ENCODE measurements around the gene CSHL1. TPM values are rescaled to one million over a fixed set of nuclear protein-coding genes. Genes with fewer than 3 reads are reported as not detected.
"Not testable (repeated sequence)": the region's sequence is repeated elsewhere in the genome, so short reads cannot be mapped to it uniquely, and the experiment has no call there.

The CSHL1 gene
- total and polyA plus RNA-seq, 3 experiments from 2014 or later = not detected

GRCh38 chr17:63903787-63904201 is 7.3 kb downstream of the CSHL1 start:
- H3K9me3 ChIP-seq (ENCODE audit: low read length); H3K27me3 ChIP-seq (ENCODE audit: insufficient read depth, low read length, poor library complexity, severe bottlenecking); H3K4me1 ChIP-seq (ENCODE audit: insufficient read depth, low read length); POLR2A ChIA-PET; H3K27me3 Mint-ChIP-seq; H3K4me1 Mint-ChIP-seq; H3K9me3 Mint-ChIP-seq; H3K36me3 ChIP-seq (ENCODE audit: insufficient read depth, low read length); H3K4me3 Mint-ChIP-seq; H3K4me3 ChIP-seq (ENCODE audit: low read length); H3K36me3 Mint-ChIP-seq; H3K27ac Mint-ChIP-seq; H3K27ac ChIP-seq (ENCODE audit: low read depth, low read length): not testable (repeated sequence)
- DNase-seq = peak in 2 of 5 donors; percentile 20 to 31
- CTCF ChIA-PET = interaction anchor here (0.8 to 3.5 kb wide), 9 partner anchors 12 to 242 kb away, joined by 3 to 14 read pairs (median 6); partner anchors contain the start of gene GH1

- not testable (repeated sequence) for H3K27me3 ChIP-seq (ENCODE audit: insufficient read depth, low read length, poor library complexity, severe bottlenecking); H3K9me3 Mint-ChIP-seq; H3K4me3 ChIP-seq (ENCODE audit: low read length); DNase-seq; H3K36me3 ChIP-seq (ENCODE audit: insufficient read depth, low read length); H3K4me1 ChIP-seq (ENCODE audit: insufficient read depth, low read length); H3K27ac ChIP-seq (ENCODE audit: low read depth, low read length); H3K4me1 Mint-ChIP-seq; H3K36me3 Mint-ChIP-seq; H3K27ac Mint-ChIP-seq; H3K4me3 Mint-ChIP-seq; H3K9me3 ChIP-seq (ENCODE audit: low read length); H3K27me3 Mint-ChIP-seq
- ChIA-PET CTCF (interaction anchor here (0.8 to 3.5 kb wide), 7 partner anchors 9 to 231 kb away, joined by 3 to 14 read pairs (median 4); partner anchors contain the start of genes CSHL1 and GH1), POLR2A (interaction anchor here (0.8 kb wide), 1 partner anchor 89 kb away, joined by 5 read pairs; no protein-coding TSS in a partner anchor)
Observed at GRCh38 chr17:63901971-63902370, 9.1 kb downstream of the CSHL1 start.

GRCh38 chr17:63898899-63899798 is 11.9 kb downstream of the CSHL1 start:
- H3K9me3 Mint-ChIP-seq; H3K4me3 Mint-ChIP-seq; H3K36me3 ChIP-seq (ENCODE audit: insufficient read depth, low read length); H3K4me1 Mint-ChIP-seq; H3K27ac ChIP-seq (ENCODE audit: low read depth, low read length); H3K27me3 Mint-ChIP-seq; H3K27me3 ChIP-seq (ENCODE audit: insufficient read depth, low read length, poor library complexity, severe bottlenecking); H3K4me1 ChIP-seq (ENCODE audit: insufficient read depth, low read length); H3K4me3 ChIP-seq (ENCODE audit: low read length); H3K36me3 Mint-ChIP-seq; POLR2A ChIA-PET; H3K9me3 ChIP-seq (ENCODE audit: low read length): not testable (repeated sequence)
- CTCF ChIA-PET = interaction anchor here (1.5 to 1.6 kb wide), 2 partner anchors 130 to 235 kb away, joined by 3 read pairs; no protein-coding TSS in a partner anchor
- peak overlapping the region in 1 of 8 donors; percentile 4 for H3K27ac Mint-ChIP-seq
- DNase-seq = peak in 1 of 5 donors; percentile 19

GRCh38 chr17:63896524-63897354 is 14.3 kb downstream of the CSHL1 start, which contains the start of gene CSH1:
TSS of gene CSH1 (minus strand) at chr17:63896574. CDS start at chr17:63896511, 63 bp downstream.
- H3K9me3 Mint-ChIP-seq; H3K9me3 ChIP-seq (ENCODE audit: low read length); H3K27ac Mint-ChIP-seq; H3K36me3 Mint-ChIP-seq; DNase-seq; H3K4me3 ChIP-seq (ENCODE audit: low read length); POLR2A ChIA-PET; H3K27me3 ChIP-seq (ENCODE audit: insufficient read depth, low read length, poor library complexity, severe bottlenecking); H3K27me3 Mint-ChIP-seq; H3K4me1 Mint-ChIP-seq; CTCF ChIA-PET; H3K27ac ChIP-seq (ENCODE audit: low read depth, low read length); H3K36me3 ChIP-seq (ENCODE audit: insufficient read depth, low read length); H3K4me1 ChIP-seq (ENCODE audit: insufficient read depth, low read length): not testable (repeated sequence)
- H3K4me3 Mint-ChIP-seq = peak within 1 kb of the TSS in 1 of 7 donors; percentile 13

GRCh38 chr17:63894821-63895220 is 16.2 kb downstream of the CSHL1 start:
- H3K27me3 Mint-ChIP-seq; H3K27ac Mint-ChIP-seq; H3K27me3 ChIP-seq (ENCODE audit: insufficient read depth, low read length, poor library complexity, severe bottlenecking); H3K27ac ChIP-seq (ENCODE audit: low read depth, low read length); DNase-seq; POLR2A ChIA-PET; H3K36me3 ChIP-seq (ENCODE audit: insufficient read depth, low read length); H3K4me3 Mint-ChIP-seq; CTCF ChIA-PET; H3K4me1 Mint-ChIP-seq; H3K4me3 ChIP-seq (ENCODE audit: low read length); H3K4me1 ChIP-seq (ENCODE audit: insufficient read depth, low read length); H3K36me3 Mint-ChIP-seq; H3K9me3 ChIP-seq (ENCODE audit: low read length); H3K9me3 Mint-ChIP-seq: not testable (repeated sequence)

- H3K9me3 ChIP-seq (ENCODE audit: low read length); H3K27ac Mint-ChIP-seq; H3K4me1 Mint-ChIP-seq; H3K9me3 Mint-ChIP-seq; H3K4me1 ChIP-seq (ENCODE audit: insufficient read depth, low read length); H3K36me3 ChIP-seq (ENCODE audit: insufficient read depth, low read length); H3K27me3 Mint-ChIP-seq; H3K4me3 Mint-ChIP-seq; POLR2A ChIA-PET; DNase-seq; CTCF ChIA-PET; H3K27me3 ChIP-seq (ENCODE audit: insufficient read depth, low read length, poor library complexity, severe bottlenecking); H3K27ac ChIP-seq (ENCODE audit: low read depth, low read length); H3K36me3 Mint-ChIP-seq; H3K4me3 ChIP-seq (ENCODE audit: low read length): not testable (repeated sequence)
Observed at GRCh38 chr17:63894021-63894420, 17.0 kb downstream of the CSHL1 start.

GRCh38 chr17:63892316-63893037 is 18.6 kb downstream of the CSHL1 start:
- POLR2A ChIA-PET; H3K27me3 Mint-ChIP-seq; DNase-seq; H3K4me3 ChIP-seq (ENCODE audit: low read length); H3K36me3 Mint-ChIP-seq; H3K27ac ChIP-seq (ENCODE audit: low read depth, low read length); H3K9me3 Mint-ChIP-seq; H3K27ac Mint-ChIP-seq; H3K9me3 ChIP-seq (ENCODE audit: low read length); H3K4me1 ChIP-seq (ENCODE audit: insufficient read depth, low read length); H3K27me3 ChIP-seq (ENCODE audit: insufficient read depth, low read length, poor library complexity, severe bottlenecking); H3K4me3 Mint-ChIP-seq; H3K4me1 Mint-ChIP-seq; H3K36me3 ChIP-seq (ENCODE audit: insufficient read depth, low read length): not testable (repeated sequence)
- CTCF ChIA-PET = interaction anchor here (1.4 kb wide), 1 partner anchor 12 kb away, joined by 3 read pairs; no protein-coding TSS in a partner anchor
